K562 (cell line): Measurements from ENCODE around the gene FCER2. TPM values are rescaled to one million over a fixed set of nuclear protein-coding genes. Genes with fewer than 3 reads are reported as not detected.

Experiments used
- ATAC-seq: fragments of 200-7000 bp; cut with Tn5 transposase; 3 replicates; pipeline ENCODE4 v1.9.1; 2020; ENCODE audit warnings: moderate library complexity
- BruUV-seq: library from RNA; stranded (reverse); fragments of 400-500 nt; replicated peaks from 2 replicates; lab custom pipeline; 2021; lab: Mats Ljungman, UMichigan
- CTCF ChIA-PET: fragments of 300-600 bp; formaldehyde crosslinking; extraction: SDS; loops from one replicate; lab custom pipeline; 2021; ENCODE audit warnings: low intra/inter-chr PET ratio; lab: Yijun Ruan, JAX
- POLR2A ChIA-PET: fragments of 300-600, 350-650 bp; sonication (Branson Sonifier 250); formaldehyde crosslinking; extraction: SDS; loops from one replicate; lab custom pipeline; 2021; ENCODE audit warnings: antibody characterized with exemption, inconsistent platforms; lab: Yijun Ruan, JAX
- DNase-seq, 4 experiments: peaks; one replicate each; pipeline versions ENCODE4 v3.0.0 to v3.0.0-alpha.2; 2011 to 2018; ENCODE audit warnings: low spot score in 3 of 4, mixed read lengths in 3 of 4; ENCODE audit errors: extremely low read depth in 1 of 4
- FAIRE-seq: peaks from 2 replicates; lab custom pipeline; 2011; peaks lifted over from hg19 to GRCh38; lab: Jason Lieb, UNC
- H2AFZ ChIP-seq: 2 replicates; pipeline ENCODE4 v1.6.0; 2011; ENCODE audit warnings: low read depth, low read length, control low read depth, inconsistent platforms
- H3K27ac ChIP-seq: fragments of 200-600 bp; 3 replicates; pipeline ENCODE4 v1.8.0; 2011; ENCODE audit warnings: low read depth, mild to moderate bottlenecking, control low read depth, inconsistent platforms, low read length, moderate library complexity, mixed read lengths; ENCODE audit errors: extremely low read depth
- H3K27me3 ChIP-seq, 2 experiments: fragments of 300-600 bp in 1 of 2; 2 replicates in 1 of 2; 3 replicates in 1 of 2; pipeline versions ENCODE4 v1.6.0 to v1.8.0; 2011; ENCODE audit warnings: inconsistent platforms in 2 of 2, low read length in 2 of 2, mild to moderate bottlenecking in 1 of 2, mixed read lengths in 1 of 2, moderate library complexity in 1 of 2; ENCODE audit not compliant: control insufficient read depth in 2 of 2, insufficient read depth in 2 of 2
- H3K36me3 ChIP-seq: fragments of 300-600 bp; 3 replicates; pipeline ENCODE4 v1.8.0; 2011; ENCODE audit warnings: mild to moderate bottlenecking, low read length, inconsistent platforms; ENCODE audit not compliant: control insufficient read depth, insufficient read depth
- H3K4me1 ChIP-seq, 2 experiments: fragments of 200-600 bp in 1 of 2; replicated peaks in 1 of 2; 2 replicates in 1 of 2; 3 replicates in 1 of 2; pipeline versions ENCODE4 v1.5.1 to v1.8.0; 2011; ENCODE audit warnings: inconsistent platforms in 2 of 2, low read length in 2 of 2, mild to moderate bottlenecking in 1 of 2, mixed read lengths in 1 of 2, moderate library complexity in 1 of 2; ENCODE audit not compliant: control insufficient read depth in 2 of 2, insufficient read depth in 2 of 2
- H3K4me2 ChIP-seq: 2 replicates; pipeline ENCODE4 v1.6.1; 2011; ENCODE audit warnings: low read length, control low read depth, inconsistent platforms, mixed read lengths; ENCODE audit not compliant: insufficient read depth
- H3K4me3 ChIP-seq: fragments of 200-600 bp; sonication (generic), shearing (Covaris generic); 2 replicates; pipeline ENCODE4 v1.5.1; 2016; ENCODE audit warnings: control low read depth, inconsistent platforms
- H3K79me2 ChIP-seq: fragments of 200-600 bp; 3 replicates; pipeline ENCODE4 v1.8.0; 2011; ENCODE audit warnings: low read length, inconsistent platforms; ENCODE audit not compliant: control insufficient read depth, insufficient read depth
- H3K9ac ChIP-seq, 2 experiments: 2 replicates each; pipeline versions ENCODE4 v1.6.0 to v1.6.1; 2011; ENCODE audit warnings: low read depth in 2 of 2, low read length in 2 of 2, control low read depth in 1 of 2, inconsistent platforms in 1 of 2, mild to moderate bottlenecking in 1 of 2, mixed read lengths in 1 of 2; ENCODE audit not compliant: insufficient read depth in 1 of 2
- H3K9me1 ChIP-seq: one replicate; pipeline ENCODE4 v1.6.0; 2011; ENCODE audit warnings: inconsistent platforms, mild to moderate bottlenecking, low read length, moderate library complexity; ENCODE audit not compliant: control insufficient read depth, insufficient read depth
- H3K9me3 ChIP-seq: replicated peaks from 2 replicates; pipeline ENCODE4 v1.5.1; 2011; ENCODE audit warnings: low read depth, low read length, inconsistent platforms; ENCODE audit not compliant: control insufficient read depth, insufficient read depth
- H4K20me1 ChIP-seq: replicated peaks from 2 replicates; pipeline ENCODE4 v1.6.1; 2011; ENCODE audit warnings: low read length, inconsistent platforms, mixed read lengths; ENCODE audit not compliant: control insufficient read depth, insufficient read depth
- ATF4 ChIP-seq: fragments of 450-650 bp; formaldehyde crosslinking; IDR thresholded peaks from 2 replicates; pipeline ENCODE4 v1.4.0; 2022; ENCODE audit warnings: mild to moderate bottlenecking, moderate library complexity
- BMI1 ChIP-seq: fragments of 150-350 bp; IDR thresholded peaks from 2 replicates; pipeline ENCODE4 v1.6.1; 2014; ENCODE audit warnings: low read length
- CREB1 ChIP-seq, 2 experiments: sonication (generic) in 1 of 2; formaldehyde crosslinking in 1 of 2; IDR thresholded peaks; 2 replicates each; pipeline versions ENCODE4 v1.6.1 to v1.8.0; 2012 to 2022; ENCODE audit warnings: inconsistent platforms in 1 of 2, mild to moderate bottlenecking in 1 of 2, missing genetic modification reagents in 1 of 2, moderate library complexity in 1 of 2
- HMBOX1 ChIP-seq: sonication (generic); IDR thresholded peaks from 2 replicates; pipeline ENCODE4 v1.6.1; 2016
- HMG20B ChIP-seq: fragments of 250-450 bp; sonication (Bioruptor Pico); IDR thresholded peaks from 2 replicates; pipeline ENCODE4 v1.5.0; 2021; ENCODE audit warnings: mild to moderate bottlenecking
- KLF13 ChIP-seq: fragments of 450-650 bp; IDR thresholded peaks from 2 replicates; pipeline ENCODE4 v1.6.1; 2016; ENCODE audit warnings: missing genetic modification characterization, low read depth, mild to moderate bottlenecking, missing compliant biosample characterization, moderate library complexity, borderline replicate concordance
- MBD2 ChIP-seq: sonication (generic); IDR thresholded peaks from 2 replicates; pipeline ENCODE4 v1.6.1; 2016; ENCODE audit warnings: low read depth, borderline replicate concordance
- PREB ChIP-seq: sonication (generic); formaldehyde crosslinking; IDR thresholded peaks from 2 replicates; pipeline ENCODE4 v1.8.1; 2023; ENCODE audit warnings: mild to moderate bottlenecking, missing genetic modification reagents
- PTTG1 ChIP-seq: fragments of 450-650 bp; IDR thresholded peaks from 2 replicates; pipeline ENCODE4 v1.6.1; 2016; ENCODE audit warnings: low read depth, mild to moderate bottlenecking, missing genetic modification characterization, missing compliant biosample characterization
- PYGO2 ChIP-seq: fragments of 450-650 bp; IDR thresholded peaks from 2 replicates; pipeline ENCODE4 v1.6.1; 2016; ENCODE audit warnings: mild to moderate bottlenecking, missing genetic modification characterization, moderate library complexity, missing compliant biosample characterization
- ZNF311 ChIP-seq: fragments of 250-450 bp; sonication (Bioruptor Pico); IDR thresholded peaks from 2 replicates; pipeline ENCODE4 v1.4.0; 2020; ENCODE audit warnings: mild to moderate bottlenecking, moderate library complexity
- ZNF699 ChIP-seq: fragments of 250-450 bp; sonication (Bioruptor Pico); IDR thresholded peaks from 2 replicates; pipeline ENCODE4 v1.8.0; 2021; ENCODE audit warnings: mild to moderate bottlenecking, moderate library complexity; ENCODE audit not compliant: insufficient replicate concordance
- whole genome bisulfite sequencing: fragments of 100-300 bp; shearing (Covaris generic); methylation state at CpG from one replicate; pipeline ENCODE4 v1.1.6; 2016; ENCODE audit warnings: low coverage, mixed read lengths; ENCODE audit not compliant: insufficient coverage; ENCODE audit errors: missing lambda C conversion rate; 5-methylcytosine and 5-hydroxymethylcytosine counted together
- in situ Hi-C: fragments of 300-500 bp; cut with MboI; formaldehyde crosslinking; loops from 4 replicates; pipeline ENCODE4 v1.15.0; 2018; ENCODE audit warnings: inconsistent platforms, mixed read lengths
- intact Hi-C: fragments of 100-400 bp; cut with micrococcal nuclease; formaldehyde crosslinking; loops from 2 replicates; pipeline ENCODE4 v1.14.2; 2022
- polyA plus RNA-seq, 8 experiments: library from polyadenylated mRNA; depleted of rRNA in 4 of 8; stranded (reverse) in 5 of 8; unstranded in 3 of 8; fragments of >200 nt; fragmentation: Nextera tagmentation in 2 of 8; fragmentation: Illumina TruSeq in 1 of 8; extraction: Ambion mirVana in 2 of 8; extraction: Trizol in 1 of 8; gene quantifications; 2 replicates each; pipeline versions ENCODE4 v1.2.1 to v1.2.3, GENCODE V29; 2011 to 2014; ENCODE audit warnings: inconsistent platforms in 1 of 8, missing spikeins in 1 of 8
- total RNA-seq, 7 experiments: library from RNA; depleted of rRNA in 6 of 7; stranded (reverse); fragments of >200 nt in 6 of 7; fragmentation: Illumina TruSeq in 2 of 7; extraction: Trizol in 2 of 7; gene quantifications; 2 replicates each; pipeline versions ENCODE4 v1.2.1 to v1.2.3, GENCODE V29; 2011 to 2021; ENCODE audit warnings: low replicate concordance in 1 of 7

FCER2 gene
- total and polyA plus RNA-seq, 9 of the 15 experiments (the other 6 are each of a cell fraction or from before 2014, with no cell fraction given), result 0.11 TPM; not detected in 8

DNA sequence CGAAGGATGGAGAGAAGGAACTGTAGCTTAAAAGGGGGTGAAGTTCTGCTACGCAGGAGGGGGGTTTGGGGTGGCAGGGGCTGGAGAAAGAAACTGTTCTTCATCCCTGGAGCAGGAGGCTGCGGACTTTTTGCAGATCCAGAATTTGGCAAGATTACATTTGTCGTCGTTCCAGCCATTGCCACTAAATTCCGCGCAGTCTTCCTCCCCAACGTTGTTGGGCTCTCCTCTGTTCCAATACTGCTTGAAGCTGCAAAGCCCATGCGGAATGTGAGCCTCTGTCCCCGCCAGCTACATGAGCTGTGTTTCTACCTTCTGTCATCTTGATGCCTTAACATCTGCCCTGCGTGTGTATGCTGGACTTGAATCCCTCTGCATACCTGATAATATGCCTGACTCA, 41.1 kb upstream of the FCER2 start:
- 16% methylated on average over 10 of the region's 11 CpGs for WGBS
- Histone ChIP-seq H3K9ac (no peak overlapping the region), H3K27ac (no peak overlapping the region), H4K20me1 (no peaks in the 10 kb centered on the region), H3K79me2 (no peaks in the 10 kb centered on the region), H3K27me3 (peaks cover 0 to 5% of the 10 kb centered on the region in 2 experiments; a peak in 3 of 5 replicates), H2AFZ (no peak overlapping the region), H3K4me1 (peaks cover 0 to 2% of the 10 kb centered on the region in 2 experiments; a peak in 3 of 5 replicates), H3K4me3 (no peak overlapping the region), H3K9me3 (0 out of 2 replicates have a peak, but pooled peaks cover 3% of the 10 kb centered on the region), H3K9me1 (no peaks in the 10 kb centered on the region), H3K36me3 (no peaks in the 10 kb centered on the region), H3K4me2 (no peak overlapping the region; the same call in 1 of the 2 replicates)
- CTCF ChIA-PET, result no interaction called here
- POLR2A ChIA-PET, result no interaction called here
- intact Hi-C loops, result no loop called here
- in situ Hi-C loops, result no loop called here
- FAIRE-seq, result no peak
- no peak for ATAC-seq
- TF ChIP-seq BMI1 (no peak), ZNF311 (CRISPR knock-in tag) (no peak), HMBOX1 (no peak), HMG20B (CRISPR knock-in tag) (no peak), CREB1 (IDR thresholded peaks at IDR 0.05) (no peak), CREB1 (CRISPR knock-in tag; IDR thresholded peaks at IDR 0.05) (no peak), PYGO2 (no peak), KLF13 (tag) (no peak), ZNF699 (no peak), ATF4 (CRISPR knock-in tag) (no peak), MBD2 (no peak), PTTG1 (tag) (no peak), PREB (CRISPR knock-in tag) (no peak)
- DNase-seq, result no peak
- no TSS peak for BruUV-seq
